ENCODE measurements around the gene RUFY3. TPM values are rescaled to one million over a fixed set of nuclear protein-coding genes. Genes with fewer than 3 reads are reported as not detected.
A peak's percentile ranks its signal among the peaks of the same experiment; 100 is the strongest.

The RUFY3 gene, protein sequence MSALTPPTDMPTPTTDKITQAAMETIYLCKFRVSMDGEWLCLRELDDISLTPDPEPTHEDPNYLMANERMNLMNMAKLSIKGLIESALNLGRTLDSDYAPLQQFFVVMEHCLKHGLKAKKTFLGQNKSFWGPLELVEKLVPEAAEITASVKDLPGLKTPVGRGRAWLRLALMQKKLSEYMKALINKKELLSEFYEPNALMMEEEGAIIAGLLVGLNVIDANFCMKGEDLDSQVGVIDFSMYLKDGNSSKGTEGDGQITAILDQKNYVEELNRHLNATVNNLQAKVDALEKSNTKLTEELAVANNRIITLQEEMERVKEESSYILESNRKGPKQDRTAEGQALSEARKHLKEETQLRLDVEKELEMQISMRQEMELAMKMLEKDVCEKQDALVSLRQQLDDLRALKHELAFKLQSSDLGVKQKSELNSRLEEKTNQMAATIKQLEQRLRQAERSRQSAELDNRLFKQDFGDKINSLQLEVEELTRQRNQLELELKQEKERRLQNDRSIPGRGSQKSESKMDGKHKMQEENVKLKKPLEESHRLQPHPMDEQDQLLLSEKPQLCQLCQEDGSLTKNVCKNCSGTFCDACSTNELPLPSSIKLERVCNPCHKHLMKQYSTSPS
- 92.4 TPM for total RNA-seq
- long read RNA-seq, transcript RUFY3-203 (12 exons, 2,143 nt): major isoform, 13 of 96 reads
- long read RNA-seq, partial matches to known transcripts: 34 of 96 reads
- long read RNA-seq, other reads (novel, unspliced or antisense): 47 of 96 reads

DNA sequence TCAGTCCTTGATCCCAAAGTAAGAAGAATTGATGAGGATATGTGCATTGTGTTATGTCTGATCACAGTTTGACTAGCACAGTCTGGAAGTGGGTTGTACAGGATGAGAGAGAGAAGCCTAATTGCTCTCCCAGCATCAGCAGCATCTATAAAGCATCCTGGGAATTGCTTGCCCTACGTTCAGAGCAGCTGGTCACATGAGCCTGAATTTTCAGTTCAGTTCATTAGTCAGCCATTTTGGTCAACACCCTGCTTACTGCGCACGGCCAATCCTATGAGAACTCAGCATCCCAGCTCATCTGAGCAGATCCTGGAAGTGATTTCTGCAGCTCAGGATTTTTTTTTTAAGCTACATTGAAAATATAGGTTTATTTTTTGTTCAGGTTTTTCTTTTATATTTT, at the start of gene RUFY3:
RUFY3 (plus strand) TSS at position 218 of the 400 bp plus-strand sequence. CDS start 610 bp downstream, outside the sequence.
- Histone ChIP-seq H3K4me1 (peaks cover 6% of the 10 kb centered on the region), H3K36me3 (no peaks in the 10 kb centered on the region), H3K27me3 (ENCODE audit: low read depth) (no peaks in the 10 kb centered on the region), H3K4me3 (peak within 1 kb of the TSS; percentile 44), H3K27ac (no peak within 1 kb of the TSS), H3K9me3 (no peaks in the 10 kb centered on the region)
- DNase-seq (no peak), ATAC-seq (peak in 1 of 2 donors; percentile 68)
- intact Hi-C loops (cut with DNase I): no loop called here
- TF ChIP-seq, protein P1, sequence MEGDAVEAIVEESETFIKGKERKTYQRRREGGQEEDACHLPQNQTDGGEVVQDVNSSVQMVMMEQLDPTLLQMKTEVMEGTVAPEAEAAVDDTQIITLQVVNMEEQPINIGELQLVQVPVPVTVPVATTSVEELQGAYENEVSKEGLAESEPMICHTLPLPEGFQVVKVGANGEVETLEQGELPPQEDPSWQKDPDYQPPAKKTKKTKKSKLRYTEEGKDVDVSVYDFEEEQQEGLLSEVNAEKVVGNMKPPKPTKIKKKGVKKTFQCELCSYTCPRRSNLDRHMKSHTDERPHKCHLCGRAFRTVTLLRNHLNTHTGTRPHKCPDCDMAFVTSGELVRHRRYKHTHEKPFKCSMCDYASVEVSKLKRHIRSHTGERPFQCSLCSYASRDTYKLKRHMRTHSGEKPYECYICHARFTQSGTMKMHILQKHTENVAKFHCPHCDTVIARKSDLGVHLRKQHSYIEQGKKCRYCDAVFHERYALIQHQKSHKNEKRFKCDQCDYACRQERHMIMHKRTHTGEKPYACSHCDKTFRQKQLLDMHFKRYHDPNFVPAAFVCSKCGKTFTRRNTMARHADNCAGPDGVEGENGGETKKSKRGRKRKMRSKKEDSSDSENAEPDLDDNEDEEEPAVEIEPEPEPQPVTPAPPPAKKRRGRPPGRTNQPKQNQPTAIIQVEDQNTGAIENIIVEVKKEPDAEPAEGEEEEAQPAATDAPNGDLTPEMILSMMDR (IDR thresholded peaks at IDR 0.05): no peak

- H3K9me3 ChIP-seq: no peaks in the 10 kb centered on the region
- no peak overlapping the region for H3K27ac ChIP-seq
- no peaks in the 10 kb centered on the region for H3K36me3 ChIP-seq
- TF ChIP-seq, protein P1 (IDR thresholded peaks at IDR 0.05): no peak
- H3K4me3 ChIP-seq: no peak overlapping the region
- no peak for DNase-seq
- ATAC-seq: no peak
- intact Hi-C loops (cut with DNase I): no loop called here
- H3K27me3 ChIP-seq (ENCODE audit: low read depth): no peaks in the 10 kb centered on the region
- no peaks in the 10 kb centered on the region for H3K4me1 ChIP-seq
Measured at GRCh38 chr4:70674191-70674590, 47.6 kb upstream of the RUFY3 start.

DNA sequence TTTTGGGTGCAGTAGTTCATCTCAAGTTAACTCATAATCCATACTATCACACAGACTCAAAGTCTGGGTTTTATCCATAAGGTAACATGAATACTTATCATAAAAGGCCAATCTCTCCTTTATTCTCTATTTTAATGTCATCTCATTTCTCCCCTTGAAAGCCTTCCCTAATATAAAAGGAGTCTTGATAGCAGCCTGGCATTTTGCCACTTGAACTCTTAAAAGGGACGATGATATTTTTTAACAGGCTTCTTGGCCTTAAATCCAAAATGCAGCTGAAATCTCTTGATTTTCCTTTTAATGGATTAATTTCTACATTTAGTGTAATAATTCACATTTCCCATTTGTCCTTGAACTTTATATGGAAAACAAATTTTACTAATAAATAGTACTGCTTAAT, 47.0 kb upstream of the RUFY3 start:
- no peaks in the 10 kb centered on the region for H3K36me3 ChIP-seq
- H3K27ac ChIP-seq: no peak overlapping the region
- no peaks in the 10 kb centered on the region for H3K9me3 ChIP-seq
- ATAC-seq (no peak), DNase-seq (no peak)
- no peak overlapping the region for H3K4me3 ChIP-seq
- H3K27me3 ChIP-seq (ENCODE audit: low read depth): no peaks in the 10 kb centered on the region
- TF ChIP-seq, protein P1 (IDR thresholded peaks at IDR 0.05): no peak
- no peaks in the 10 kb centered on the region for H3K4me1 ChIP-seq
- intact Hi-C loops (cut with DNase I): no loop called here

DNA sequence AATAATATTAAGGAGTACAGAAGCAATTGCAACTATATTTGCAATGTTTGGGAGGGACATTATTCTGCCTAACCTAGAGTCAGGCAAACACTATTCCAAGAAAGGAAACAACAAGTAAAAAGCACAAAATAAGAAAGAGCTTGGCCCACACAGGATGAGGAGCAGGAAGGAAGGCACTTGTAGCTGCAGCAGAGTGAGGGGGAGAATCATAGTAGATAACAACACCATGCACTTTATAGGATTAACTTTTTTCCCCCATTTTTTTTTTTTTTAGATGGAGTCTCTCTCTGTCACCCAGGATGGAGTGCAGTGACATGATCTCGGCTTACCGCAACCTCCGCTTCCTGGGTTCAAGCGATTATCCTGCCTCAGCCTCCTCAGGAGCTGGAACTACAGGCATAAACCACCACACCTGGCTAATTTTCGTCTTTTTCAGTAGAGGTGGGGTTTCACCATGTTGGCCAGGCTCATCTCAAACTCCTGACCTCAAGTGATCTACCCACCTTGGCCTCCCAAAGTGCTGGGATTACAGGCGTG, 45.1 kb upstream of the RUFY3 start:
- DNase-seq (no peak), ATAC-seq (no peak)
- no peaks in the 10 kb centered on the region for H3K4me1 ChIP-seq
- H3K27me3 ChIP-seq (ENCODE audit: low read depth): no peaks in the 10 kb centered on the region
- no peaks in the 10 kb centered on the region for H3K9me3 ChIP-seq
- no peak overlapping the region for H3K27ac ChIP-seq
- TF ChIP-seq, protein P1 (IDR thresholded peaks at IDR 0.05): no peak
- intact Hi-C loops (cut with DNase I): no loop called here
- no peaks in the 10 kb centered on the region for H3K36me3 ChIP-seq
- no peak overlapping the region for H3K4me3 ChIP-seq

- intact Hi-C loops (cut with DNase I): no loop called here
- ATAC-seq: no peak
Measured at GRCh38 chr4:70678383-70678999, 43.3 kb upstream of the RUFY3 start.

More at GRCh38 chr4:70678383-70678999, 43.3 kb upstream of the RUFY3 start:
- H3K4me1 ChIP-seq: no peaks in the 10 kb centered on the region
- no peak overlapping the region for H3K4me3 ChIP-seq
- no peaks in the 10 kb centered on the region for H3K9me3 ChIP-seq
- DNase-seq: no peak
- TF ChIP-seq, protein P1 (IDR thresholded peaks at IDR 0.05): no peak
- no peaks in the 10 kb centered on the region for H3K27me3 ChIP-seq (ENCODE audit: low read depth)
- no peaks in the 10 kb centered on the region for H3K36me3 ChIP-seq
- no peak overlapping the region for H3K27ac ChIP-seq

Data from lower lobe of right lung (tissue), 2 donors.